Effector memory CD4-positive, alpha-beta T cell (primary cell): ENCODE data around the gene RTKN2.

Experiments
- DNase-seq, 3 donors: peaks; one replicate each; pipeline ENCODE4 v3.0.0-alpha.2; 2020
- H3K27ac ChIP-seq: 2 replicates; pipeline ENCODE4 v1.7.0; 2013; ENCODE audit warnings: mild to moderate bottlenecking, low read length, moderate library complexity; ENCODE audit not compliant: insufficient read depth, poor library complexity, severe bottlenecking
- H3K27me3 ChIP-seq: replicated peaks from 2 replicates; pipeline ENCODE4 v1.7.0; 2013; ENCODE audit warnings: mild to moderate bottlenecking, low read length; ENCODE audit not compliant: insufficient read depth, control insufficient read depth, poor library complexity, severe bottlenecking
- H3K36me3 ChIP-seq: 2 replicates; pipeline ENCODE4 v1.7.0; 2013; ENCODE audit warnings: mild to moderate bottlenecking, low read length, moderate library complexity; ENCODE audit not compliant: control insufficient read depth, insufficient read depth
- H3K4me1 ChIP-seq: 2 replicates; pipeline ENCODE4 v1.7.0; 2013; ENCODE audit warnings: low read length, mild to moderate bottlenecking; ENCODE audit not compliant: control insufficient read depth, insufficient read depth, poor library complexity, severe bottlenecking
- H3K4me3 ChIP-seq: 2 replicates; pipeline ENCODE4 v1.7.0; 2013; ENCODE audit warnings: low read length, low read depth, mild to moderate bottlenecking; ENCODE audit not compliant: insufficient read depth, poor library complexity, severe bottlenecking
- H3K9me3 ChIP-seq: 2 replicates; pipeline ENCODE4 v1.7.0; 2013; ENCODE audit warnings: mild to moderate bottlenecking, low read length, moderate library complexity; ENCODE audit not compliant: control insufficient read depth

Gene RTKN2

GRCh38 chr10:62148155-62148554 is 120.5 kb downstream of the RTKN2 start:
- Histone ChIP-seq H3K4me1 (no peaks in the 10 kb centered on the region), H3K4me3 (no peak overlapping the region), H3K27me3 (no peaks in the 10 kb centered on the region), H3K27ac (no peak overlapping the region), H3K36me3 (no peaks in the 10 kb centered on the region), H3K9me3 (no peaks in the 10 kb centered on the region)
- DNase-seq, result no peak

DNA sequence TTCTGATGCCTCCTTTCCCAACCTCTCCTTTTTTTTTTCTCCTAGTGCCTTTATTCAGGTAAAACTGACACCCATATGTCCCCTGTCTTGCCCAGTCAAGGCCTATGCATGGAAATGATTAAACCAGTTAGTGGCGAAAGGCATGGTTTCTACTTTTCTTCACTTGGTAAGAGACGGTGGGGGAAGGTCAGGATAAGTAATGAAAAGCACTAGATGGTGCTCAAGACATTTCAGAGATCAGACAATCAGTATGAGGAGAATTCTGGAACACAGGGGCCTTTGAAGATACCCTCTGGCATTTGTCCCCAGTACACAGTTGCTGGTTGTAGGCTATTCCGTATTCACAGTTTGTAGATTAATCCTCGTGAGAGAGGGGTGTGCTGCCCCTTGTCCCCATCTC is 121.2 kb downstream of the RTKN2 start:
- H3K9me3 ChIP-seq, result no peaks in the 10 kb centered on the region
- H3K4me3 ChIP-seq, result no peak overlapping the region
- no peaks in the 10 kb centered on the region for H3K4me1 ChIP-seq
- no peaks in the 10 kb centered on the region for H3K27me3 ChIP-seq
- no peaks in the 10 kb centered on the region for H3K36me3 ChIP-seq
- DNase-seq, result no peak
- H3K27ac ChIP-seq, result no peak overlapping the region

DNA sequence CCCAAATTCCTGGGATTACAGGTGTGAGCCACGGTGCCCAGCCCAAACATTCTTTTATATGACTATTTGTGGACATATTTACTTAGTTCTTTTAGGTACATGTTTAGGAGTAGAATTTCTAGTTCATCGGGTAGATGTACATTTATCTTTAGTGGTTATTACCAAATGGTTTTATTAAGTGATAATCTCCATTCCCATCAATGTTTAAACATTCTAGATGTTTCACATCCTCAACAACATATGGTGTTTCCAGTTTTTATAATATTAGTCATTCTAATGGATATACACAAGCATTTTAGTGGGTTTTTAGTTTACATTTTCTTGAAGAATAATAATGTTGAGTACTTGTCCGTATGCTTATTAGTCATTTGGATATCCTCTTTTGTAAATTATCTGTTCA is 131.7 kb downstream of the RTKN2 start:
- H3K27ac ChIP-seq, result no peak overlapping the region
- H3K4me1 ChIP-seq, result no peaks in the 10 kb centered on the region
- no peak for DNase-seq
- H3K36me3 ChIP-seq, result no peaks in the 10 kb centered on the region
- H3K9me3 ChIP-seq, result no peaks in the 10 kb centered on the region
- no peaks in the 10 kb centered on the region for H3K27me3 ChIP-seq
- H3K4me3 ChIP-seq, result no peak overlapping the region

DNA sequence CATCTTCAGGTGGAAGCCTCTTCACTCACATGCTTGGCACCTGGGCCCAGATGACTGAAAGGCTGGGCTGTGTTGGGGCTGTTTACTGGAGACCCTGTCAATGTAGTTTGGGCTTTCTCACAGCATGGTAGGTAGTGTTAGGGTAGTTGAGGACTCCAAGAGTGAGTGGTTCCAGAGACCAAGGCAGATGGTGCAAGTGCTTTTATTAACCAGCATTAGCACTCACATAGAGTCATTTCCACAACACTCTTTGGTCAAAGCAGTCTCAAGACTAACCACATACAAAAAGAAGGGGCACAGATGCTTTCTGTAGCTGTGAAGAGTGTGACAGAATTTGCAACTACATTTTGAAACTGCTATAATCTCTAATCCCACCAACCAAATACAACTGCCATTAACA is 135.0 kb downstream of the RTKN2 start:
- no peaks in the 10 kb centered on the region for H3K27me3 ChIP-seq
- no peak overlapping the region for H3K27ac ChIP-seq
- no peaks in the 10 kb centered on the region for H3K36me3 ChIP-seq
- peaks cover 4% of the 10 kb centered on the region for H3K9me3 ChIP-seq
- H3K4me1 ChIP-seq, result no peaks in the 10 kb centered on the region
- no peak overlapping the region for H3K4me3 ChIP-seq
- no peak for DNase-seq
